HL-60 (cell line): ENCODE results near the gene LIX1L.

ENCODE experiments used
- POLR2AphosphoS5 ChIP-seq: IDR thresholded peaks from 2 replicates; pipeline ENCODE4 v1.6.1; 2012; ENCODE audit warnings: low read depth
- TF ChIP-seq, protein P1 (sequence below): IDR thresholded peaks from one replicate; pipeline ENCODE4 v1.5.1; 2011; ENCODE audit warnings: low read length, control low read depth, inconsistent platforms; ENCODE audit not compliant: insufficient read depth

DNA sequence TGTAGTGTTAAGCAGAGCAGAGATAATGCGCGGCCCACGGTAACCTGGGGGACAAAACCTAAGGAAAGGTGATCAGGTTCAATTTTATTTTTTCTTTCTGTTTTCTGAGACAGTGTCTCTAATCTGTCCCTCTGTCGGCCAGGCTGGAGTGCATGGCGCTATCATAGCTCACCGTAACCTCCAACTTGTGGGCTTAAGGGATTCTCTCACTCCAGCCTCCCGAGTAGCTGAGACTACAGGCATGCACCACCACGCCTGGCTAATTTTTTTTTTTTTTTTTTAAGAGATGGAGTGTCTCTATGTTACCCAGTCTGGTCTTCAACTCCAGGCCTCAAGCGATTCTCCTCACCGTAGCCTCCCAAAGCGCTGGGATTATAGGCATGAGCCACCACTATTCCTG lies 71.4 kb downstream of the LIX1L start:
- TF ChIP-seq, protein P1, sequence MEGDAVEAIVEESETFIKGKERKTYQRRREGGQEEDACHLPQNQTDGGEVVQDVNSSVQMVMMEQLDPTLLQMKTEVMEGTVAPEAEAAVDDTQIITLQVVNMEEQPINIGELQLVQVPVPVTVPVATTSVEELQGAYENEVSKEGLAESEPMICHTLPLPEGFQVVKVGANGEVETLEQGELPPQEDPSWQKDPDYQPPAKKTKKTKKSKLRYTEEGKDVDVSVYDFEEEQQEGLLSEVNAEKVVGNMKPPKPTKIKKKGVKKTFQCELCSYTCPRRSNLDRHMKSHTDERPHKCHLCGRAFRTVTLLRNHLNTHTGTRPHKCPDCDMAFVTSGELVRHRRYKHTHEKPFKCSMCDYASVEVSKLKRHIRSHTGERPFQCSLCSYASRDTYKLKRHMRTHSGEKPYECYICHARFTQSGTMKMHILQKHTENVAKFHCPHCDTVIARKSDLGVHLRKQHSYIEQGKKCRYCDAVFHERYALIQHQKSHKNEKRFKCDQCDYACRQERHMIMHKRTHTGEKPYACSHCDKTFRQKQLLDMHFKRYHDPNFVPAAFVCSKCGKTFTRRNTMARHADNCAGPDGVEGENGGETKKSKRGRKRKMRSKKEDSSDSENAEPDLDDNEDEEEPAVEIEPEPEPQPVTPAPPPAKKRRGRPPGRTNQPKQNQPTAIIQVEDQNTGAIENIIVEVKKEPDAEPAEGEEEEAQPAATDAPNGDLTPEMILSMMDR: no peak
- no peak for TF ChIP-seq POLR2AphosphoS5
